Measurements from ENCODE around the gene UBLCP1. TPM values are rescaled to one million over a fixed set of nuclear protein-coding genes. Genes with fewer than 3 reads are reported as not detected.

UBLCP1 gene
- total and polyA plus RNA-seq, 2 of the 13 experiments (the other 11 are each of a cell fraction or from before 2014, with no cell fraction given) = 6.5 to 12.6 TPM

DNA sequence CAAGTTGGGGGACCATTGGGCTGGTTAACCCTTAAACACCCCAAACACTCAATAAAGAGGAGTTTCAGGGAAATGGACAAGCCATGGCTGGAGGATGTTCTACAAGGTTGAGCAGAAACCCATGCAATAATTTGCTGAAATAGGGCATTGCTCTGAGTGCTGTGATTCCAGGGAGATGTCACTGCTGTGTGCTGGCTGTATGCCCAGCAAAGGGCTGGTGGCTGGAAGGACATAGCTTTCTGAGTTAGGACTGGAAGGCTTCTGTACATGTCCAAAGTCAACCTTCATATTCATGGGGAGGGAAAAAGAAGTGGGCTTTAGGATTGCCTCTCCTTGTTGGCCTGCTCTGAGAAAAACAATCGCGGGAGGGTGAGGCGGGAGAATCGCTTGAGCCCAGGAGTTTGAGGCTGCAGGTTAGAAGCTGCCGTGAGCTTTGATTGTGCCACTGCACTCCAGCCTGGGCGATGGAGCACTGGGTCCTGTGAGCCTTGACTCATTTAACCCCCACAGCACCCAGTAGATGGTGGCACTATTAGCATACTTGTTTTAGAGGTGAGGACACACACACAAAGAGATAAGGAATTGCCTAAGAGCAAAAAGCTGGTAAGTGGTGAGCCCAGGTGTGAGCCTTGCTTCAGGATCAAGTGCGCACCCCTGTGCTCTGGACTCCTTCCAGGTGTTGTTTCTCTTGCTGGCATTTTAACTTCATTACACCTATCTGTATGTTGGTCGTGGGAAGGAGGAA is 46.8 kb downstream of the UBLCP1 start:
- Histone ChIP-seq H3K9me3 (ENCODE audit: low read length) (no peaks in the 10 kb centered on the region), H2AFZ (ENCODE audit: low read length) (no peak overlapping the region), H3K4me3 (replicated peaks in 1 of 3; ENCODE audit: insufficient read depth in 1 of 3, low read depth in 2 of 3, low read length in 3 of 3) (no peak overlapping the region), H3K27ac (ENCODE audit: extremely low read length, insufficient read depth, low read length) (no peak overlapping the region), H3K9ac (ENCODE audit: insufficient read depth, low read depth, low read length) (no peak overlapping the region), H3K4me2 (ENCODE audit: low read depth, low read length) (no peak overlapping the region), H4K20me1 (ENCODE audit: insufficient read depth, low read length) (no peaks in the 10 kb centered on the region), H3K36me3 (replicated peaks in 1 of 2; ENCODE audit: control insufficient read depth in 1 of 2, insufficient read depth in 2 of 2, low read length in 2 of 2) (no peaks in the 10 kb centered on the region), H3K79me2 (ENCODE audit: insufficient read depth, low read length) (no peaks in the 10 kb centered on the region), H3K4me1 (ENCODE audit: insufficient read depth, low read length) (no peaks in the 10 kb centered on the region), H3K27me3 (ENCODE audit: control insufficient read depth in 1 of 2, insufficient read depth in 2 of 2, low read length in 2 of 2) (peaks cover 1 to 36% of the 10 kb centered on the region in 2 experiments; a peak in 3 of 5 replicates)
- DNase-seq (ENCODE audit: low spot score) (no peak), FAIRE-seq (no peak), ATAC-seq (no peak)
- intact Hi-C loops (cut with micrococcal nuclease; ENCODE audit: unreplicated experiment) = no loop called here
- ChIA-PET POLR2A (no interaction called here), CTCF (ENCODE audit: low intra/inter-chr PET ratio, low total read pairs) (no interaction called here)
- in situ Hi-C loops (cut with HindIII; ENCODE audit: extremely low pct_ligation_motif_present, low pct_unique_long_range_greater_than_20kb) = no loop called here
- WGBS (ENCODE audit: low lambda C conversion rate) = 0% methylated on average over 2 of the region's 8 CpGs
- no TSS peak for BruUV-seq (replicated peaks)
- TF ChIP-seq SMARCC2 (IDR thresholded peaks at IDR 0.05) = no peak
- no peak for TF ChIP-seq TCF7 (IDR thresholded peaks at IDR 0.05; ENCODE audit: low read depth)
- no peak for TF ChIP-seq NCOR1 (IDR thresholded peaks at IDR 0.05; ENCODE audit: borderline replicate concordance, low read length)
- TF ChIP-seq ZFP41 (CRISPR knock-in tag; IDR thresholded peaks at IDR 0.05; ENCODE audit: borderline replicate concordance) = no peak
- TF ChIP-seq, protein P1, sequence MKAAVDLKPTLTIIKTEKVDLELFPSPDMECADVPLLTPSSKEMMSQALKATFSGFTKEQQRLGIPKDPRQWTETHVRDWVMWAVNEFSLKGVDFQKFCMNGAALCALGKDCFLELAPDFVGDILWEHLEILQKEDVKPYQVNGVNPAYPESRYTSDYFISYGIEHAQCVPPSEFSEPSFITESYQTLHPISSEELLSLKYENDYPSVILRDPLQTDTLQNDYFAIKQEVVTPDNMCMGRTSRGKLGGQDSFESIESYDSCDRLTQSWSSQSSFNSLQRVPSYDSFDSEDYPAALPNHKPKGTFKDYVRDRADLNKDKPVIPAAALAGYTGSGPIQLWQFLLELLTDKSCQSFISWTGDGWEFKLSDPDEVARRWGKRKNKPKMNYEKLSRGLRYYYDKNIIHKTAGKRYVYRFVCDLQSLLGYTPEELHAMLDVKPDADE (CRISPR knock-in tag; IDR thresholded peaks at IDR 0.05) = no peak
- TF ChIP-seq, protein P2, sequence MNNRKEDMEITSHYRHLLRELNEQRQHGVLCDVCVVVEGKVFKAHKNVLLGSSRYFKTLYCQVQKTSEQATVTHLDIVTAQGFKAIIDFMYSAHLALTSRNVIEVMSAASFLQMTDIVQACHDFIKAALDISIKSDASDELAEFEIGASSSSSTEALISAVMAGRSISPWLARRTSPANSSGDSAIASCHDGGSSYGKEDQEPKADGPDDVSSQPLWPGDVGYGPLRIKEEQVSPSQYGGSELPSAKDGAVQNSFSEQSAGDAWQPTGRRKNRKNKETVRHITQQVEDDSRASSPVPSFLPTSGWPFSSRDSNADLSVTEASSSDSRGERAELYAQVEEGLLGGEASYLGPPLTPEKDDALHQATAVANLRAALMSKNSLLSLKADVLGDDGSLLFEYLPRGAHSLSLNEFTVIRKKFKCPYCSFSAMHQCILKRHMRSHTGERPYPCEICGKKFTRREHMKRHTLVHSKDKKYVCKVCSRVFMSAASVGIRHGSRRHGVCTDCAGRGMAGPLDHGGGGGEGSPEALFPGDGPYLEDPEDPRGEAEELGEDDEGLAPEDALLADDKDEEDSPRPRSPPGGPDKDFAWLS (CRISPR knock-in tag; IDR thresholded peaks at IDR 0.05; ENCODE audit: borderline replicate concordance) = no peak
- TF ChIP-seq ZKSCAN8 (CRISPR knock-in tag; IDR thresholded peaks at IDR 0.05; ENCODE audit: borderline replicate concordance) = no peak
- TF ChIP-seq ZBTB7A (CRISPR knock-in tag; IDR thresholded peaks at IDR 0.05) = no peak
- TF ChIP-seq RORA (CRISPR knock-in tag; IDR thresholded peaks at IDR 0.05) = no peak
- no peak for TF ChIP-seq ATF4 (CRISPR knock-in tag; IDR thresholded peaks at IDR 0.05)
- no peak for TF ChIP-seq ONECUT2 (CRISPR knock-in tag; IDR thresholded peaks at IDR 0.05)
- TF ChIP-seq, protein P3, sequence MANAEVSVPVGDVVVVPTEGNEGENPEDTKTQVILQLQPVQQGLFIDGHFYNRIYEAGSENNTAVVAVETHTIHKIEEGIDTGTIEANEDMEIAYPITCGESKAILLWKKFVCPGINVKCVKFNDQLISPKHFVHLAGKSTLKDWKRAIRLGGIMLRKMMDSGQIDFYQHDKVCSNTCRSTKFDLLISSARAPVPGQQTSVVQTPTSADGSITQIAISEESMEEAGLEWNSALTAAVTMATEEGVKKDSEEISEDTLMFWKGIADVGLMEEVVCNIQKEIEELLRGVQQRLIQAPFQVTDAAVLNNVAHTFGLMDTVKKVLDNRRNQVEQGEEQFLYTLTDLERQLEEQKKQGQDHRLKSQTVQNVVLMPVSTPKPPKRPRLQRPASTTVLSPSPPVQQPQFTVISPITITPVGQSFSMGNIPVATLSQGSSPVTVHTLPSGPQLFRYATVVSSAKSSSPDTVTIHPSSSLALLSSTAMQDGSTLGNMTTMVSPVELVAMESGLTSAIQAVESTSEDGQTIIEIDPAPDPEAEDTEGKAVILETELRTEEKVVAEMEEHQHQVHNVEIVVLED (CRISPR knock-in tag; IDR thresholded peaks at IDR 0.05; ENCODE audit: borderline replicate concordance) = no peak
- TF ChIP-seq LBX2 (CRISPR knock-in tag; IDR thresholded peaks at IDR 0.05; ENCODE audit: borderline replicate concordance) = no peak
- TF ChIP-seq ZNF567 (CRISPR knock-in tag; IDR thresholded peaks at IDR 0.05; ENCODE audit: borderline replicate concordance) = no peak
- no peak for TF ChIP-seq ZBTB2 (CRISPR knock-in tag; IDR thresholded peaks at IDR 0.05; ENCODE audit: low read depth)
